Mammary epithelial cell (primary cell): ENCODE data around the gene KLF16.

ENCODE experiments used
- EZH2 ChIP-seq: IDR thresholded peaks from 2 replicates; pipeline ENCODE4 v1.6.1; 2012; ENCODE audit warnings: low read length, inconsistent platforms, borderline replicate concordance
- TF ChIP-seq, protein P1 (sequence below), 2 donors: IDR thresholded peaks in 1 of 2; conservative IDR thresholded peaks in 1 of 2; 2 replicates each; pipeline ENCODE4 v1.5.1; 2011 to 2012; ENCODE audit warnings: inconsistent platforms in 2 of 2, low read length in 2 of 2, mild to moderate bottlenecking in 2 of 2, control low read depth in 1 of 2, low read depth in 1 of 2; ENCODE audit not compliant: insufficient read depth in 1 of 2; ENCODE audit errors: extremely low read depth in 1 of 2

- no peak for TF ChIP-seq EZH2
- TF ChIP-seq, protein P1, sequence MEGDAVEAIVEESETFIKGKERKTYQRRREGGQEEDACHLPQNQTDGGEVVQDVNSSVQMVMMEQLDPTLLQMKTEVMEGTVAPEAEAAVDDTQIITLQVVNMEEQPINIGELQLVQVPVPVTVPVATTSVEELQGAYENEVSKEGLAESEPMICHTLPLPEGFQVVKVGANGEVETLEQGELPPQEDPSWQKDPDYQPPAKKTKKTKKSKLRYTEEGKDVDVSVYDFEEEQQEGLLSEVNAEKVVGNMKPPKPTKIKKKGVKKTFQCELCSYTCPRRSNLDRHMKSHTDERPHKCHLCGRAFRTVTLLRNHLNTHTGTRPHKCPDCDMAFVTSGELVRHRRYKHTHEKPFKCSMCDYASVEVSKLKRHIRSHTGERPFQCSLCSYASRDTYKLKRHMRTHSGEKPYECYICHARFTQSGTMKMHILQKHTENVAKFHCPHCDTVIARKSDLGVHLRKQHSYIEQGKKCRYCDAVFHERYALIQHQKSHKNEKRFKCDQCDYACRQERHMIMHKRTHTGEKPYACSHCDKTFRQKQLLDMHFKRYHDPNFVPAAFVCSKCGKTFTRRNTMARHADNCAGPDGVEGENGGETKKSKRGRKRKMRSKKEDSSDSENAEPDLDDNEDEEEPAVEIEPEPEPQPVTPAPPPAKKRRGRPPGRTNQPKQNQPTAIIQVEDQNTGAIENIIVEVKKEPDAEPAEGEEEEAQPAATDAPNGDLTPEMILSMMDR (conservative IDR thresholded peaks at IDR 0.05 in 1 of 2, IDR thresholded peaks at IDR 0.05 in 1 of 2; ENCODE audit: extremely low read depth in 1 of 2, insufficient read depth in 1 of 2, low read depth in 1 of 2, low read length in 2 of 2) = no peak
These were observed 33.1 kb upstream of the KLF16 start for GRCh38 chr19:1896508-1896907.
